Coronary artery (tissue), 2 donors: ENCODE results near the gene KIAA0825.

Source experiments
- DNase-seq: peaks from one replicate; pipeline ENCODE4 v3.0.0-alpha.2; 2017; ENCODE audit warnings: low spot score
- H3K27ac ChIP-seq, 2 donors: fragments of 200-600 bp; sonication (generic); one replicate each; pipeline ENCODE4 v1.5.1; 2016 to 2019
- H3K4me3 ChIP-seq: fragments of 200-600 bp; sonication (generic); 2 replicates; pipeline ENCODE4 v1.5.1; 2016; ENCODE audit warnings: mild to moderate bottlenecking, moderate library complexity
- CTCF ChIP-seq: fragments of 200-600 bp; sonication (generic); IDR thresholded peaks from one replicate; pipeline ENCODE4 v1.5.1; 2019; ENCODE audit warnings: antibody characterized with exemption

The KIAA0825 gene

DNA sequence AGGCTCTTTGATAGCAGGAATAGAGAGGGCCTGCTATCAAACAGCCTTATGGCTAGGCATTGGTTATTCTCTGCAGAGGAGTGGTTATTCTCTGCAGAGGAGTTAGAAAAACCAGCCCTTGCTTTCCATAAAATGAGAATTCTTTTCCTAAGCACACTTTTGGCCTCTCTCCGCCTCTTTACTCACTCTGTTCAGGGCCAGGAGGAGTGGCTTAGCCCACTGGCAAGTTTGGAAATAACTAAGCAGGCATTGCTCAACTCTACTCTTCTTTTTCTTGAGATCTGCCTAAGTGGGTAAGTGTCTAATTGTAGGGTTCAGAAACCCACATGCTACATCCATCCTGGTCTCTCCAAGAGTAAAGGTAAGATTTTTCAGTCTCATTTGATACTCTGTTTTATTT lies 341.7 kb downstream of the KIAA0825 start:
- no peak overlapping the region for H3K27ac ChIP-seq
- TF ChIP-seq CTCF, result no peak
- no peak for DNase-seq
- no peak overlapping the region for H3K4me3 ChIP-seq

DNA sequence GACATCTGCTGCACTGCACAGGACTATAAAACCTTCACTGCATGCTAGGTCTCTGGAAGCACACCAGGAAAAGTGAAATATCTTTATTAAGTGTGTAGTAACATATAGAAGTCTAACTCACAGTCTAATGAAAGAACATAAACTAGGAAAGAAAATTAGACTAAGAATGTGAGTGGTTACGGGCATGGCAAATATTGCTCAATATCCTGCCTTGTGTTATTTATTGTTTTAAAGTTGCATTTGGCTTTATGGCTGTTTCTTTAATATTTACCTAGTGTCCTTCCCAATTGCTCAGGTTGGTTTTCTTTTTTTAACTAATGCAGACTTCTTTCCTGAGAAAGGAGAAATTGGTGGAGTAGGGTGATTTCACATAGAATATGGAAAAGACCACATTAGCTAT lies 342.4 kb downstream of the KIAA0825 start:
- Histone ChIP-seq H3K4me3 (no peak overlapping the region), H3K27ac (no peak overlapping the region)
- DNase-seq, result no peak
- TF ChIP-seq CTCF, result no peak

- no peak for DNase-seq
- Histone ChIP-seq H3K4me3 (no peak overlapping the region), H3K27ac (no peak overlapping the region)
- no peak for TF ChIP-seq CTCF
Measured at GRCh38 chr5:94274707-94275106, 343.7 kb downstream of the KIAA0825 start.

DNA sequence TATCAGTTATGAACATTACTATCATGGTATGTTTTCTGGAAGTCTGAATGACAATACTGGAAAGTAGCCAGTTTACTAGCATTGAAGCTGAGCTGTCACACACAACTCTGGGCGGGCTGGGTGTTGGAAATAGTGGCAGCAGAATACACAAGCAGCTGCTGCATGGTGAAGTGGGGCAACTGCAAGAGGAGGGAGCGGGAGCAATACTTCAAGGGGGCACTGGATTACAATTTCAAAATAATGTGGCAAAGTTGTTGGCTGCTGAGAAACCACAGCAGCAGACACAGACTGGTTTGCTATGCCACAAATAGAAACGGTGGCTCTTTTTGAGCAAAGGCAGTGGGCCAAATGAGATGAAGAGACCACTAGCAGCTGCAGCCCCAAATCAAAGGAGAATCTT lies 350.2 kb downstream of the KIAA0825 start:
- no peak overlapping the region for H3K27ac ChIP-seq
- H3K4me3 ChIP-seq, result no peak overlapping the region
- TF ChIP-seq CTCF, result no peak
- no peak for DNase-seq

GRCh38 chr5:94267350-94267899 lies 351.0 kb downstream of the KIAA0825 start:
- Histone ChIP-seq H3K4me3 (no peak overlapping the region), H3K27ac (no peak overlapping the region)
- no peak for DNase-seq
- no peak for TF ChIP-seq CTCF

DNA sequence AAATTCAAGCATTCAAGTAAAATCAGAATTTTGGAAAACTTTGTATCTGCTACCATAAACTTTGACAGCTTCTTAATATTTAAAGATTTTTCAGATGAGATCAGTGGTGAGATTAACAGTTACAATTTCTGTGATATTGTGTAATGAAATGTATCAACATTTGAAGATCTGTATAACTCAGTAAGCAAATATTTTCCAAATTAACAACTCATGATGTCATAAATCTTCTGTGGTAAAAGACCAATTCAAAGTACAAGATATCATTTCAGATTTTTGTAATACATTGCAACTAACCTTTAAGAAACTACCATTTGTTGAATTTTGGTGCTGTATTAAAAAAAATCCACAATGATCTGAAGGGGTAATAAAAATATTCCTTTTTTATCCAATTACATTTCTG lies 352.2 kb downstream of the KIAA0825 start:
- Histone ChIP-seq H3K27ac (no peak overlapping the region), H3K4me3 (no peak overlapping the region)
- no peak for TF ChIP-seq CTCF
- DNase-seq, result no peak

DNA sequence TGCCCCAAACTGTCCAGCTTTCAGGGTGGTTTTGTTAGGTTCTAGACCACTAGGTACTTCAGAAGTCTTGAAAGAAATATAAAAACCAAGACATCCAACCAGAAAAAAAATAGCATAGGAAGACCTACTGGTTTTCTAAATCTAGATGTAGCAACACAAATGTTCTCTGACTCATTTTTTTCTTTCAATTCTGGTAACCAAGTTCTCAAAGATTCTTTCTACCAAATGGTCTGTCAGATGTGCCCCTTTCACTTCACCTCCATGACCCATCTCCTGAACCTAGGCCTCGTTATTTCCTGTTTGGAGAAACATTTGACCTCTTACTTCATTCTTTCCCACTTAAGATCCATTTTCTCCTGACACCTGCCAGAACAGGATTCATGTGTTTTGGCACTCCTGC lies 355.3 kb downstream of the KIAA0825 start:
- no peak for TF ChIP-seq CTCF

More for the DNA sequence above, 355.3 kb downstream of the KIAA0825 start:
- no peak for DNase-seq
- Histone ChIP-seq H3K4me3 (no peak overlapping the region), H3K27ac (no peak overlapping the region)
